Common myeloid progenitor, CD34-positive (primary cell): ENCODE results near the gene PATL2.

Experiments
- CTCF ChIA-PET: fragments of 350-600 bp; sonication (Branson Sonifier 250); formaldehyde crosslinking; loops from one replicate; lab custom pipeline; 2021; ENCODE audit warnings: antibody characterized with exemption; lab: Charles Lee
- POLR2A ChIA-PET: fragments of 350-600 bp; sonication (Branson Sonifier 250); formaldehyde crosslinking; loops from one replicate; lab custom pipeline; 2021; ENCODE audit warnings: antibody characterized with exemption; lab: Charles Lee
- DNase-seq, 3 donors: peaks; one replicate each; pipeline versions ENCODE4 v3.0.0 to v3.0.0-alpha.2; 2013
- H3K27ac ChIP-seq, 2 experiments: 1 replicate in 1 of 2; 2 replicates in 1 of 2; pipeline ENCODE4 v1.7.0; 2013; ENCODE audit warnings: inconsistent platforms in 2 of 2, low read length in 2 of 2, mild to moderate bottlenecking in 2 of 2, low read depth in 1 of 2, moderate library complexity in 1 of 2; ENCODE audit not compliant: severe bottlenecking in 2 of 2, insufficient read depth in 1 of 2, poor library complexity in 1 of 2
- H3K27me3 ChIP-seq, 5 experiments: replicated peaks in 2 of 5; 1 replicate in 3 of 5; 2 replicates in 2 of 5; pipeline versions ENCODE4 v1.6.1 to v1.7.0; 2013; ENCODE audit warnings: low read length in 4 of 5, mild to moderate bottlenecking in 2 of 5, moderate library complexity in 2 of 5, inconsistent platforms in 1 of 5; ENCODE audit not compliant: insufficient read depth in 5 of 5, control insufficient read depth in 4 of 5
- H3K36me3 ChIP-seq, 4 experiments: 1 replicate in 2 of 4; 2 replicates in 2 of 4; pipeline versions ENCODE4 v1.6.1 to v1.7.0; 2013; ENCODE audit warnings: low read length in 3 of 4, control low read depth in 1 of 4, mild to moderate bottlenecking in 1 of 4; ENCODE audit not compliant: control insufficient read depth in 4 of 4, insufficient read depth in 4 of 4
- H3K4me1 ChIP-seq, 4 experiments: 1 replicate in 3 of 4; 2 replicates in 1 of 4; pipeline versions ENCODE4 v1.6.1 to v1.7.1; 2013; ENCODE audit warnings: low read length in 3 of 4, mild to moderate bottlenecking in 3 of 4, control low read depth in 1 of 4, inconsistent platforms in 1 of 4, moderate library complexity in 1 of 4; ENCODE audit not compliant: control insufficient read depth in 4 of 4, insufficient read depth in 4 of 4; ENCODE audit errors: control extremely low read depth in 1 of 4
- H3K4me3 ChIP-seq, 7 experiments: 1 replicate in 4 of 7; 2 replicates in 3 of 7; pipeline versions ENCODE4 v1.5.1 to v1.7.0; 2013; ENCODE audit warnings: mild to moderate bottlenecking in 7 of 7, low read length in 6 of 7, moderate library complexity in 6 of 7, inconsistent platforms in 2 of 7, low read depth in 2 of 7, control low read depth in 1 of 7; ENCODE audit not compliant: insufficient read depth in 4 of 7, control insufficient read depth in 1 of 7; ENCODE audit errors: extremely low read depth in 1 of 7
- H3K9me3 ChIP-seq, 5 experiments: 1 replicate in 4 of 5; 2 replicates in 1 of 5; pipeline versions ENCODE4 v1.6.1 to v1.7.1; 2013; ENCODE audit warnings: low read length in 4 of 5, mild to moderate bottlenecking in 2 of 5, inconsistent platforms in 1 of 5, low read depth in 1 of 5, moderate library complexity in 1 of 5; ENCODE audit not compliant: control insufficient read depth in 4 of 5, insufficient read depth in 2 of 5; ENCODE audit errors: control extremely low read depth in 1 of 5
- WGBS: methylation state at CpG from one replicate; pipeline ENCODE4 v1.1.5; 2013; ENCODE audit not compliant: insufficient coverage; 5-methylcytosine and 5-hydroxymethylcytosine counted together

PATL2 gene

DNA sequence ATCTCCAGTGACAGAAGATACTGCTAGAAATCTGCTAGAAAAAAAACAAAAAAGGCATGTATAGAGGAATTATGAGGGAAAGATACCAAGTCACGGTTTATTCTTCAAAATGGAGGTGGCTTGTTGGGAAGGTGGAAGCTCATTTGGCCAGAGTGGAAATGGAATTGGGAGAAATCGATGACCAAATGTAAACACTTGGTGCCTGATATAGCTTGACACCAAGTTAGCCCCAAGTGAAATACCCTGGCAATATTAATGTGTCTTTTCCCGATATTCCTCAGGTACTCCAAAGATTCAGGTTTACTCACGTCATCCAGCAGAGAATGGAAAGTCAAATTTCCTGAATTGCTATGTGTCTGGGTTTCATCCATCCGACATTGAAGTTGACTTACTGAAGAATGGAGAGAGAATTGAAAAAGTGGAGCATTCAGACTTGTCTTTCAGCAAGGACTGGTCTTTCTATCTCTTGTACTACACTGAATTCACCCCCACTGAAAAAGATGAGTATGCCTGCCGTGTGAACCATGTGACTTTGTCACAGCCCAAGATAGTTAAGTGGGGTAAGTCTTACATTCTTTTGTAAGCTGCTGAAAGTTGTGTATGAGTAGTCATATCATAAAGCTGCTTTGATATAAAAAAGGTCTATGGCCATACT is 4.1 kb upstream of the PATL2 start:
- ChIA-PET CTCF (interaction anchor here (1.4 to 7.8 kb wide), 4 partner anchors 15 to 51 kb away, joined by 3 to 105 read pairs (median 49); partner anchors contain the start of genes SPG11 and TRIM69), POLR2A (interaction anchor here (0.9 to 2.8 kb wide), 3 partner anchors 9 to 13 kb away, joined by 3 to 15 read pairs (median 6); no protein-coding TSS in a partner anchor)
- 88% methylated on average over 4 of the region's 6 CpGs for WGBS
- peak overlapping the region in 2 of 7 experiments; percentile 46 to 87 for H3K4me3 ChIP-seq
- peaks cover 25 to 48% (median 39%) of the 10 kb centered on the region in 4 experiments for H3K36me3 ChIP-seq
- H3K4me1 ChIP-seq: peaks cover 14 to 47% (median 29%) of the 10 kb centered on the region in 4 experiments
- no peaks in the 10 kb centered on the region for H3K9me3 ChIP-seq
- H3K27ac ChIP-seq: no peak overlapping the region
- no peak for DNase-seq
- H3K27me3 ChIP-seq: no peaks in the 10 kb centered on the region

DNA sequence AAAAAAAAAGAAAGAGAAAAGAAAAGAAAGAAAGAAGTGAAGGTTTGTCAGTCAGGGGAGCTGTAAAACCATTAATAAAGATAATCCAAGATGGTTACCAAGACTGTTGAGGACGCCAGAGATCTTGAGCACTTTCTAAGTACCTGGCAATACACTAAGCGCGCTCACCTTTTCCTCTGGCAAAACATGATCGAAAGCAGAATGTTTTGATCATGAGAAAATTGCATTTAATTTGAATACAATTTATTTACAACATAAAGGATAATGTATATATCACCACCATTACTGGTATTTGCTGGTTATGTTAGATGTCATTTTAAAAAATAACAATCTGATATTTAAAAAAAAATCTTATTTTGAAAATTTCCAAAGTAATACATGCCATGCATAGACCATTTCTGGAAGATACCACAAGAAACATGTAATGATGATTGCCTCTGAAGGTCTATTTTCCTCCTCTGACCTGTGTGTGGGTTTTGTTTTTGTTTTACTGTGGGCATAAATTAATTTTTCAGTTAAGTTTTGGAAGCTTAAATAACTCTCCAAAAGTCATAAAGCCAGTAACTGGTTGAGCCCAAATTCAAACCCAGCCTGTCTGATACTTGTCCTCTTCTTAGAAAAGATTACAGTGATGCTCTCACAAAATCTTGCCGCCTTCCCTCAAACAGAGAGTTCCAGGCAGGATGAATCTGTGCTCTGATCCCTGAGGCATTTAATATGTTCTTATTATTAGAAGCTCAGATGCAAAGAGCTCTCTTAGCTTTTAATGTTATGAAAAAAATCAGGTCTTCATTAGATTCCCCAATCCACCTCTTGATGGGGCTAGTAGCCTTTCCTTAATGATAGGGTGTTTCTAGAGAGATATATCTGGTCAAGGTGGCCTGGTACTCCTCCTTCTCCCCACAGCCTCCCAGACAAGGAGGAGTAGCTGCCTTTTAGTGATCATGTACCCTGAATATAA is 2.2 kb upstream of the PATL2 start:
- H3K4me3 ChIP-seq: peak overlapping the region in 6 of 7 experiments; percentile 83 to 100 (median 95)
- H3K27ac ChIP-seq: peak overlapping the region; percentile 97 to 99
- ChIA-PET POLR2A (interaction anchor here (0.5 to 5.1 kb wide), 9 partner anchors 9 to 493 kb away, joined by 3 to 106 read pairs (median 4); partner anchors contain the start of genes SPG11 and TRIM69), CTCF (interaction anchor here (0.7 to 7.8 kb wide), 14 partner anchors 9 to 176 kb away, joined by 3 to 105 read pairs (median 4); partner anchors contain the start of genes SPG11 and TRIM69)
- DNase-seq: peak; percentile 48 to 49 (median 49)
- no peaks in the 10 kb centered on the region for H3K9me3 ChIP-seq
- H3K36me3 ChIP-seq: peaks cover 25 to 41% (median 33%) of the 10 kb centered on the region in 4 experiments
- no peaks in the 10 kb centered on the region for H3K27me3 ChIP-seq
- 100% methylated on average over 1 of the region's 5 CpGs for WGBS
- H3K4me1 ChIP-seq: peaks cover 18 to 49% (median 29%) of the 10 kb centered on the region in 4 experiments

DNA sequence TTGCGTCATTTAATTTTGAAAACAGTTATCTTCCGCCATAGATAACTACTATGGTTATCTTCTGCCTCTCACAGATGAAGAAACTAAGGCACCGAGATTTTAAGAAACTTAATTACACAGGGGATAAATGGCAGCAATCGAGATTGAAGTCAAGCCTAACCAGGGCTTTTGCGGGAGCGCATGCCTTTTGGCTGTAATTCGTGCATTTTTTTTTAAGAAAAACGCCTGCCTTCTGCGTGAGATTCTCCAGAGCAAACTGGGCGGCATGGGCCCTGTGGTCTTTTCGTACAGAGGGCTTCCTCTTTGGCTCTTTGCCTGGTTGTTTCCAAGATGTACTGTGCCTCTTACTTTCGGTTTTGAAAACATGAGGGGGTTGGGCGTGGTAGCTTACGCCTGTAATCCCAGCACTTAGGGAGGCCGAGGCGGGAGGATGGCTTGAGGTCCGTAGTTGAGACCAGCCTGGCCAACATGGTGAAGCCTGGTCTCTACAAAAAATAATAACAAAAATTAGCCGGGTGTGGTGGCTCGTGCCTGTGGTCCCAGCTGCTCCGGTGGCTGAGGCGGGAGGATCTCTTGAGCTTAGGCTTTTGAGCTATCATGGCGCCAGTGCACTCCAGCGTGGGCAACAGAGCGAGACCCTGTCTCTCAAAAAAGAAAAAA is 1.4 kb upstream of the PATL2 start:
- ChIA-PET CTCF (interaction anchor here (0.8 to 7.8 kb wide), 7 partner anchors 10 to 139 kb away, joined by 3 to 105 read pairs (median 12); partner anchors contain the start of genes SPG11 and TRIM69), POLR2A (interaction anchor here (1.4 to 5.1 kb wide), 6 partner anchors 17 to 52 kb away, joined by 4 to 106 read pairs (median 34); partner anchors contain the start of genes SPG11 and TRIM69)
- under 1% methylated on average over 24 of the region's 24 CpGs for WGBS
- Histone ChIP-seq H3K27me3 (no peaks in the 10 kb centered on the region), H3K4me3 (peak overlapping the region; percentile 83 to 100 (median 94)), H3K4me1 (peaks cover 18 to 49% (median 29%) of the 10 kb centered on the region in 4 experiments), H3K27ac (peak overlapping the region; percentile 97 to 99), H3K9me3 (no peaks in the 10 kb centered on the region), H3K36me3 (peaks cover 21 to 33% (median 29%) of the 10 kb centered on the region in 4 experiments)
- peak; percentile 90 to 96 (median 94) for DNase-seq

DNA sequence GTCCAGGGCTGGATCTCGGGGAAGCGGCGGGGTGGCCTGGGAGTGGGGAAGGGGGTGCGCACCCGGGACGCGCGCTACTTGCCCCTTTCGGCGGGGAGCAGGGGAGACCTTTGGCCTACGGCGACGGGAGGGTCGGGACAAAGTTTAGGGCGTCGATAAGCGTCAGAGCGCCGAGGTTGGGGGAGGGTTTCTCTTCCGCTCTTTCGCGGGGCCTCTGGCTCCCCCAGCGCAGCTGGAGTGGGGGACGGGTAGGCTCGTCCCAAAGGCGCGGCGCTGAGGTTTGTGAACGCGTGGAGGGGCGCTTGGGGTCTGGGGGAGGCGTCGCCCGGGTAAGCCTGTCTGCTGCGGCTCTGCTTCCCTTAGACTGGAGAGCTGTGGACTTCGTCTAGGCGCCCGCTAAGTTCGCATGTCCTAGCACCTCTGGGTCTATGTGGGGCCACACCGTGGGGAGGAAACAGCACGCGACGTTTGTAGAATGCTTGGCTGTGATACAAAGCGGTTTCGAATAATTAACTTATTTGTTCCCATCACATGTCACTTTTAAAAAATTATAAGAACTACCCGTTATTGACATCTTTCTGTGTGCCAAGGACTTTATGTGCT is 721 bp upstream of the PATL2 start:
- Histone ChIP-seq H3K36me3 (peaks cover 19 to 27% (median 25%) of the 10 kb centered on the region in 4 experiments), H3K27ac (peak overlapping the region; percentile 97 to 99), H3K27me3 (no peaks in the 10 kb centered on the region), H3K9me3 (no peaks in the 10 kb centered on the region), H3K4me1 (peaks cover 18 to 49% (median 29%) of the 10 kb centered on the region in 4 experiments), H3K4me3 (peak overlapping the region; percentile 83 to 100 (median 94))
- ChIA-PET POLR2A (interaction anchor here (0.6 to 5.1 kb wide), 11 partner anchors 10 to 622 kb away, joined by 3 to 106 read pairs (median 6); partner anchors contain the start of genes SPG11 and TRIM69), CTCF (interaction anchor here (1.8 to 7.8 kb wide), 6 partner anchors 8 to 47 kb away, joined by 5 to 105 read pairs (median 46); partner anchors contain the start of genes SPG11 and TRIM69)
- under 1% methylated on average over 40 of the region's 46 CpGs for WGBS
- peak in 2 of 3 donors; percentile 55 to 62 for DNase-seq

DNA sequence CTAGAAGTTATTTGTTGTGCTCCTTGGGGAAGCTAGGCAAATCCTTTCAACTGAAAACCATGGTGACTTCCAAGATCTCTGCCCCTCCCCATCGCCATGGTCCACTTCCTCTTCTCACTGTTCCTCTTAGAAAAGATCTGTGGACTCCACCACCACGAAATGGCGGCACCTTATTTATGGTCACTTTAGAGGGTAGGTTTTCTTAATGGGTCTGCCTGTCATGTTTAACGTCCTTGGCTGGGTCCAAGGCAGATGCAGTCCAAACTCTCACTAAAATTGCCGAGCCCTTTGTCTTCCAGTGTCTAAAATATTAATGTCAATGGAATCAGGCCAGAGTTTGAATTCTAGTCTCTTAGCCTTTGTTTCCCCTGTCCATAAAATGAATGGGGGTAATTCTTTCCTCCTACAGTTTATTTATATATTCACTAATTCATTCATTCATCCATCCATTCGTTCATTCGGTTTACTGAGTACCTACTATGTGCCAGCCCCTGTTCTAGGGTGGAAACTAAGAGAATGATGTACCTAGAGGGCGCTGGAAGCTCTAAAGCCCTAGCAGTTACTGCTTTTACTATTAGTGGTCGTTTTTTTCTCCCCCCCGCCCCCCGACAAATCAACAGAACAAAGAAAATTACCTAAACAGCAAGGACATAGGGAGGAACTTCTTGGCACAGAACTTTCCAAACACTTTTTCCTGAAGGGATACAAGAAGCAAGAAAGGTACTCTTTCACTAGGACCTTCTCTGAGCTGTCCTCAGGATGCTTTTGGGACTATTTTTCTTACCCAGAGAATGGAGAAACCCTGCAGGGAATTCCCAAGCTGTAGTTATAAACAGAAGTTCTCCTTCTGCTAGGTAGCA is 657 bp downstream of the PATL2 start:
- CTCF ChIA-PET: interaction anchor here (0.6 to 7.8 kb wide), 9 partner anchors 10 to 45 kb away, joined by 3 to 105 read pairs (median 6); partner anchors contain the start of genes SPG11 and TRIM69
- DNase-seq: peak; percentile 76 to 89 (median 88)

More for the DNA sequence above, 657 bp downstream of the PATL2 start:
- 8% methylated on average over 2 of the region's 11 CpGs for WGBS
- Histone ChIP-seq H3K9me3 (no peaks in the 10 kb centered on the region), H3K36me3 (peaks cover 8 to 15% (median 13%) of the 10 kb centered on the region in 4 experiments), H3K27me3 (no peaks in the 10 kb centered on the region), H3K4me3 (peak overlapping the region; percentile 83 to 100 (median 94)), H3K27ac (peak overlapping the region; percentile 97 to 99), H3K4me1 (peaks cover 18 to 44% (median 29%) of the 10 kb centered on the region in 4 experiments)
- POLR2A ChIA-PET: interaction anchor here (0.6 to 5.1 kb wide), 12 partner anchors 12 to 284 kb away, joined by 3 to 106 read pairs (median 6); partner anchors contain the start of genes SPG11 and TRIM69
